ENCODE data around the gene RUNX2.

DNA sequence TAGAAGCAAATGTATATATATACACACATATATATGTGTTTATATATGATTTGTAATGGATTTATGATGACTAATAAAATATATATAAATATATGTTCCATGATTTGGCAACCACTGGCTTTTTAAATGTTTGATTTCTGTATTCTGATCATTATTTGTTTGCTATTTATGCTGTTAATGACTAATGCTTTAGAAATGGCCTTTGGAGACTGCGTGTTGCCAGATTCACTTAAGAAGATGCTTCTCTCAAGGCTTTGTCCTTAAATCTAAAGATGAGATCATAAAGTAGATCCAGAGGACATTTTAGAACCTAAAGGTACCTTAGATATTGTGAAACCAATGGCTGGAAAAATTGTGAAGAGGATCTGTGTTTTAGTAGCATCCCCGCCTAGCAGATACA is 165.6 kb downstream of the RUNX2 start:
- TF ChIP-seq TAF1 (IDR thresholded peaks at IDR 0.05; ENCODE audit: borderline replicate concordance, low read depth, low read length) (no peak), POLR2A (IDR thresholded peaks at IDR 0.05; ENCODE audit: low read depth, low read length) (no peak), POLR2AphosphoS5 (IDR thresholded peaks at IDR 0.05; ENCODE audit: low read depth, low read length) (no peak)
